GM18870 (cell line): Measurements from ENCODE around the gene INTS7.
A peak's percentile ranks its signal among the peaks of the same experiment; 100 is the strongest.
"Not testable (repeated sequence)": the region's sequence is repeated elsewhere in the genome, so short reads cannot be mapped to it uniquely, and the experiment has no call there.

Experiments
- ATAC-seq: cut with Tn5 transposase; IDR thresholded peaks from one replicate; pipeline ENCODE4 v1.9.1; 2021; ENCODE audit warnings: moderate library complexity; ENCODE audit not compliant: unreplicated experiment

Gene INTS7

GRCh38 chr1:211986628-211987254 is 48.6 kb downstream of the INTS7 start:
- ATAC-seq = no peak

DNA sequence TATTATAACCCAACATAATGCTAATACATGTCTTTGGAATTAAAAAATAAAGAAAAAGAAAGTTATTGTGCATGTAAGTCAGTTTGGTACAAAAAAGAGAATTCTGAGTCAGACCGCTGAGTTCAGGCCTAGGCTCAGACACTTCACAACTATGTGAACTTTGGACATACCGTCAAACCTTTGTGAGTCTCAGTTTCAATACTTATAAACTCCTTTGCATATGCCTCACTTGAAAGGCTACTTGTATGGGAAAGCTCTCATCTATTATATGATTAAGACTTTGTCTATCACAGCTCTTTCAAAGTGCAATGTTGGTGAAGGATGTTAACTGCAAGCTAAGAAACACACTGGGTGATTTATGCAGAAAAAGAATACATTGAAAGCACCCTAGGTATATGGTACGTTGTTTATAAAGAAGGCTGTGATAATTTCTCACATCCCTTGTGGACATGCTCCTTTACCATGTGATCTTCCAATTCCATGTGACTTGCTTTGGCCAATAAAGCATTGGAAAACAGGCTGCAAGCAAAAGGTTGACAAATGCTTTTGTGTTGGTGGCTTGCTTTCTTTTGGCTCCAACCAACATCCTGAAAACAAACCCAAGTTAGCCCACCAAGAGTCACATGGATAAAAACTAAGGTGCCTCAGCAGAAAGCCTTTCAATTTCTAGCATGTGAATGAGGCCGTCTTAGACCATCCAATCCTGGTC is 49.6 kb downstream of the INTS7 start:
- peak; percentile 90 for ATAC-seq

- ATAC-seq = no peak
These were observed 56.8 kb downstream of the INTS7 start for GRCh38 chr1:211978596-211978995.

- no peak for ATAC-seq
These were observed 60.0 kb downstream of the INTS7 start for GRCh38 chr1:211975152-211975941.

DNA sequence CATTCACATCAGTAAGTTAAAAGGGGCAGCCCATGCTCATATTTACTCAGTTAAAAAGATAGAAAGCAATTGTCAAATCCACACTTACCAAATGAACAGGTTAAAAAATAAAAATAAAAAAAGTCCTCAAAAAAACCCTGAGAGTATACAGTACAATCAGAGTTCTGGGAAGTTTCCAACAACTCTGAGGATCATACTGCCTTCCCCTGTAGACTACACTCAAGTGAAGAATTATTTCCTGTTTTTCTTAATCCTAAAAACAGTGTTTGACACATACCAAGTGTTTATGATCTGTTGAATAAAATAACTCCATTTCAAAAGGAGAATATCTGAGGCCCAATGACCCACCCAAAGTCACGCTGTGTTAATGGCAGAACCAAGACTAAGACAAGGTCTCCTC is 61.8 kb downstream of the INTS7 start:
- ATAC-seq = no peak

DNA sequence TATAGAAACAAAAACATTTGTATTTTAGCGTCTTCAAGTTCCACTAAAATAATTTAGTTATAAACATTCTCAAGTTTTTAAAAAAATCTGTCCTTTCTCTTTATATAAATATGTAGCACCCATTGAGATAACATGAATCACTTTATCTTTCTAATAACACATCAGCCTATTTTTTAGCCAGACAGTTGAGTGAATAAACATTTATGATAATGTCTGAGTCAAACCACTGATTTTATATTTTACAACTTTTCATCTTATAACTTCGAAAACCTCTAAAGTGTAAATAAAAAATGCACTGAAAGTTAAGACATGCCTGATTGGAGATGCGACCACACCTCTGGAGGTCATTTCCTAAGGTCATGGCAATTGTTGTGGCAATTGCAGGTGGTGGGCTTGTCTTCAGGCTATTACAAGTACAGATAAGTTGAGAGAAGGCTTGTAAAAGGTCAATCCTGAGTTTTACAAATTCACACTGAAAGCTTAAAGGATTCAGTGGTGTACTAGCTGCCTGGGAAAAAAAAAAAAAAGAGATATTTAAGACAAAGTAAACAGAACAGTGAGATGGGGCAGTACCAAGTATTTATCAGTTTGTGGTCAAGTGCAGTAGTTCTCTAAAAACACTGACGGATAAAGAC is 67.0 kb downstream of the INTS7 start:
- no peak for ATAC-seq

- no peak for ATAC-seq
These were observed 67.7 kb downstream of the INTS7 start for GRCh38 chr1:211967704-211968103.

DNA sequence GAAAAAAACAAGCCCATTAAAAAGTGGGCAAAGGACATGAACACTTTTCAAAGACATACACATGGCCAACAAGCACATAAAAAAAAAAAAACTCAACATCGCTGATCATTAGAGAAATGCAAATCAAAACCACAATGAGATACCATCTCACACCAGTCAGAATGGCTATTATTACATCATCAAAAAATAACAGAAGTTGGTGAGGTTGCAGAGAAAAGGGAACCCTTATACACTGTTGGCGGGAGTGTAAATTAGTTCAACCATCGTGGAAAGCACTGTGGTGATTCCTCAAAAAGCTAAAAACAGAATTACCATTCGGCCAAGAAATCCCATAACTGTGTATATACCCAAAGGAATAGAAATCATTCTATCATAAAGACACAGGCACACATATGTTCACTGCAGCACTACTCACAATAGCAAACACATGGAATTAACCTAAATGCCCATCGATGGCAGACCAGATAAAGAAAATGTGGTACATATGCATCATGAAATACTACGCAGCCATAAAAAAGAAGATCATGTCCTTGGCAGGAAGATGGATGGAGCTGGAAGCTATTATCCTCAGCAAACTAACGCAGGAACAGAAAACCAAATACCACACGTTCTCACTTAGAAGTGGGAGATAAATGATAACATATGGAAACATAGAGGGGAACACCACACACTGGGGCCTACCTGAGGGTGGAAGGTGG is 70.1 kb downstream of the INTS7 start:
- ATAC-seq = no peak

GRCh38 chr1:211959680-211960079 is 75.7 kb downstream of the INTS7 start:
- ATAC-seq = no peak

GRCh38 chr1:211959221-211959620 is 76.1 kb downstream of the INTS7 start:
- no peak for ATAC-seq

GRCh38 chr1:211954028-211954427 is 81.3 kb downstream of the INTS7 start:
- ATAC-seq = not testable (repeated sequence)

- not testable (repeated sequence) for ATAC-seq
These were observed 81.8 kb downstream of the INTS7 start for GRCh38 chr1:211953543-211953942.

- ATAC-seq = no peak
These were observed 83.1 kb downstream of the INTS7 start for GRCh38 chr1:211952299-211952698.

- ATAC-seq = peak; percentile 95
These were observed 83.5 kb downstream of the INTS7 start for GRCh38 chr1:211951856-211952255.

GRCh38 chr1:211948377-211948776 is 87.0 kb downstream of the INTS7 start:
- no peak for ATAC-seq

DNA sequence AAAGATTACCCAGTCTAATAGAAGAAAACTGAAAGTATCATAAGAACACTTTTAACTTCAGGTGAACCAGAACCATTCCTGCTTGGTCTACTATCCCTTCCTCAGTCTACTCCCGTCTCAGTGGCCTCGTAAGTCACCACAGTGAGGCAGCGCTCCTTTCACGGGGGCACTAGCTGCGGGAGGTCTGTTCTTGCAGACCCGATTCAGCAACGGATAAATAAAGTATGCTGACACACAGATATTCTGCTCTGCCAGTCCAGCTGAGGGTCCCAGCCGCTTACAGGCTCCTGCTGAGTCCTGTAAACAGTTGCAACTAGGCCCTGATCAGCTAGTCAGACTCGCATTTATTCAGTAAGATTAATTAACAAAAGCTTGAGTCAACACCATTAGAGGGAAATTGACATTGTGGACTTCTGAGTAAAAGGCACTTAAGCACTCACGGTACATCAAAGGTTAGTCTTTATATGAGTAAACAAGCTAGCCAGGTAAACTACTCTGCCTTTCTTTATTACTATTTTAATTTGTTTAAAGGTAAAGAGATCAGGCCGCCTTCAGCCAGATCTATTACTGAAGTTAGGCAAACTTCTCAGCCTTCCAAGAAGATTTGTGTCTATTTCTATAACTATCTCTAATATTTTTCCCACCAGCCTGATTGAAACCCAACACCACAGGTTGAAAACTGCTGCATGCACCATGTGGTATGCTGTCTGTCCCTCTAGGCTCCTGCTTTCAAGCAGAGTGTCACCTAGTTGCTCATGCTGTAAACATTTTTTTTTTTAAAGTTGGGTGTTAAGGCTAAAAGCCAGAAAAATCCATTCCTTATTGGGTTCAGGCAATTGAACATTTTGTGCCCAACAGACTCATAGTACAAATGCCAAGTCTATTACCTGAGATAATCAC is 87.7 kb downstream of the INTS7 start:
- no peak for ATAC-seq

GRCh38 chr1:211944733-211945500 is 90.4 kb downstream of the INTS7 start:
- no peak for ATAC-seq

- ATAC-seq = no peak
These were observed 92.8 kb downstream of the INTS7 start for GRCh38 chr1:211942583-211942982.

DNA sequence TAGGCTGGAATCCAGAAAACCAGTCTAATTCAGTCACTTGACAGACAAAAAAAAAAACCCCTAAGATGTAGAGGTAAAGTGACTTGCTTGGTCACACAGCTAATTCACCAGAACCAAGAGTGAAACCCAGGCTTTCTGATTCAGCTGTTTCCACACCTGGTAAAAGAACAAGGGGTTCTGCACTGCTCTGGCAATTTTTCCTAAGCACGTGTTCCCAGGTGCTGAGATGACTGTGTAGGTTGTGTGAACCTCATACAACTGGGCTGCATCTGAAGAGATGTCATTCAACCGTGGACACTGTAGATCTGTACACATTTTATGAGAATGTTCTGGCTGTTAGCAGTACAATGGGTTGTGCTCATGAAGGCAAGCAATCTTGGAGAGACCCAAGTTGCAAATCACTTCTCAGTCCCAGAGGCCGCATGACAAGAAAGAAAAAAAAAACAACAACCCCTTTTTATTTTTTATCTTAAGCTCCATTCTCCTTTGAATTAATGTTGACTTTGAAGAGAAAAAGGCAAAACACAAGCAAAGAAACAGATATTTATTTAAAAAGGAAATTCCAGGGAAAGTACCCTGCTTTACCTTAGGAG is 95.4 kb downstream of the INTS7 start:
- ATAC-seq = peak; percentile 74
